GM12873 (cell line): ENCODE results near the gene AFF2.

Experiments
- TF ChIP-seq, protein P1 (sequence below): IDR thresholded peaks from 2 replicates; pipeline ENCODE4 v1.5.1; 2012; ENCODE audit warnings: low read depth, mild to moderate bottlenecking, moderate library complexity, low read length, control low read depth; ENCODE audit not compliant: insufficient read depth; ENCODE audit errors: missing control alignments

Gene AFF2

DNA sequence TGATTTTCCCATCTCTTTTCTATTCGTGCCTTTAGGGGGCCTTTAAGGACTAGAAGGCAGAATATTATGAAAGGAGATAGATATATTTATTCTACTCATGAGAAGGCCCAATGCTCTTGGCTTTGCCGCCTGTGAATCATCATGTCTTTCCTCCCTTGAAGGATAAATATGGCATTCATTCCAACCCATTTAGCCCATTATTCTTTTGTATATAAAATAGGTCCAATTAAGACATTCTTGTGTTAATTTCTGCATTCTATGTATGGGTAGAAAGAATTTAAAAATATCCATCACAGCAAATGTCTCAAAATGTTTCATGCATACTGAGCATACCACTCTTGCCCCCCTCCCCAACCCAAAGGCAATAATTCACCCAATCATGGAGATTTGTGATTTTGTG lies 115.1 kb downstream of the AFF2 start:
- TF ChIP-seq, protein P1, sequence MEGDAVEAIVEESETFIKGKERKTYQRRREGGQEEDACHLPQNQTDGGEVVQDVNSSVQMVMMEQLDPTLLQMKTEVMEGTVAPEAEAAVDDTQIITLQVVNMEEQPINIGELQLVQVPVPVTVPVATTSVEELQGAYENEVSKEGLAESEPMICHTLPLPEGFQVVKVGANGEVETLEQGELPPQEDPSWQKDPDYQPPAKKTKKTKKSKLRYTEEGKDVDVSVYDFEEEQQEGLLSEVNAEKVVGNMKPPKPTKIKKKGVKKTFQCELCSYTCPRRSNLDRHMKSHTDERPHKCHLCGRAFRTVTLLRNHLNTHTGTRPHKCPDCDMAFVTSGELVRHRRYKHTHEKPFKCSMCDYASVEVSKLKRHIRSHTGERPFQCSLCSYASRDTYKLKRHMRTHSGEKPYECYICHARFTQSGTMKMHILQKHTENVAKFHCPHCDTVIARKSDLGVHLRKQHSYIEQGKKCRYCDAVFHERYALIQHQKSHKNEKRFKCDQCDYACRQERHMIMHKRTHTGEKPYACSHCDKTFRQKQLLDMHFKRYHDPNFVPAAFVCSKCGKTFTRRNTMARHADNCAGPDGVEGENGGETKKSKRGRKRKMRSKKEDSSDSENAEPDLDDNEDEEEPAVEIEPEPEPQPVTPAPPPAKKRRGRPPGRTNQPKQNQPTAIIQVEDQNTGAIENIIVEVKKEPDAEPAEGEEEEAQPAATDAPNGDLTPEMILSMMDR: no peak

DNA sequence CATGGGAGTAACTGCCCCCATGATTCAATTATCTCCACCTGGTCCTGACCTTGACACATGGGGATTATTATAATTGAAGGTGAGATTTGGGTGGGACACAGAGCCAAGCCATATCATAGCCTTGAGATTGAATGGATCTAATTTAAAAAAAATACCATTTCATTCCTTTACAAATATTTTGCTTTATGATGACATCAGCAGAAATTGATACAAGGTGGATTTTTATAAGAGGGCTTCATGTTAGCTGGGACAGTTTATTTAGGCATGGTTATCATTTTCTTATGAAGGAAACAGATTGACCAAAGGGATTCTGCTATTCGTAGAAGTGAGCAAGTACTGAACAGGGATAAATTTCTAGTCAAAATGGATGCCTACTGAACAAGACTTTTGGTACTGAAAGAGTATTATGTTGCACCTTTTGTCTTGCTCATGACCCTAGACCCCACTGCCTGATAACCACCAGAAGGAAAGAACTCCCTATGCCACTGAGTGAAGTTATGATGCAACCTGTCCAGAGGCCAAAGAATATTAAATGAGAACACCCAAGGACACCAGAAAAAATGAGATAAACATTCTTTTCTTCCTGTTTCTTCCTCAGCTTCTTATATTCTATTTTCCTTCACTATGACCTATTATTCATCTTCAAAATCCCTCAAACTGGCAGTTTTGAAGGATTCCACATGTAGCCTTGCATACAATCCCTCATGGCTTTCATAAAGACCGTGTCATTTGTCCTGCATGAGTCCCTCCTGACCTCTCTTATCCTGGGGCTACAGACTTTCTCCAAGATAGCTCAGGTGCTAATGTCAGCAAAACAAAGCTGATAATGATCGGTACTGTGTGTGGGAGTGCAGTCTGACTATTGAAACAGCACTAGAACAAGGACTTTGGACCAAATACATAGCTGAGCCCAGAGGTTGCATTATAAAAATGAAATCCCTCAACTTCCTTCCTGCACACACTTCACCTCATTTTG lies 118.3 kb downstream of the AFF2 start:
- TF ChIP-seq, protein P1: no peak

DNA sequence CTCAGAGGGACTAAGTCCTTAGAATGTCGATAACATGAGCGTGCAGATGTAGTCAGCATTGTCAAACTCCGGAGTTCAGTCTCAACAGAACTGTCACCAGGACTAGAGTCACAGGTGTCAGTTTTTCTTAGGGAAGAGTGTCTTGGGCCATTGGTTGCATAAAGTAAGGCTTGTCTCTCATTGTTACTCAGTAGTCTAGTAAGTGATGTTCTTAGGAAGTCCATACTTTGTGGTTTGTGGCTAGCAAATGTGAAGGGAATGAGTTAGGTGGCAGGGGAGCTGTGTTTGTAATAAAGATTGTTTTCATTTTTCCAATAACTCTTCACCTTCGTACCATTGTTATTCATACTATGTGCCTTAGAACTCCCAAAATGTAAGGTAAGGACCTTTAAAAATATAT lies 119.6 kb downstream of the AFF2 start:
- TF ChIP-seq, protein P1: no peak

DNA sequence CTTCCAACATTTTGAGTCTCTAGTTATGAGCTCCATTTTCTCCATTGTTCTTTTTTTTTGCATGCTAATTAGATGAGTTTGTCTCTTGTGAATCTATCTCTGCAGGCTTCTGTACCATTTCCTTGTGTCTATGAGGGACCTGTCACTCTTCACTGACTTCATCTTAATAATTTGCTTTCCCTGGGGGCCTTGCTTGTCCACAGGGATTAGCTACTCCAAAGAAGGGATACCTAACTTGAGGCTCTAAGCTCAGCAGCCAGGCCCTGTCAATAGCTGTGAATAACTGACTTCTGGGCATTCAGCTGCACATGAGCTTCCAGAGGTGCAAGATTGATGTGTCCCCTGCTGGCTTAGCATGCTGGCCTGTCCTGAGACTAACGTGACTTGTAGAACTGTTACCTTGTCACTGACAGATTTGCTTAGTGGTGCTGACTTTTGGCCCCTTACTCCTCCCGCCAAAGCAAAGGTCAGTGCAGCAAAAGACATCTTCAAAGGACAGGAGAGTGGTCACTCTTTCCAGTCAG lies 124.6 kb downstream of the AFF2 start:
- TF ChIP-seq, protein P1: no peak

DNA sequence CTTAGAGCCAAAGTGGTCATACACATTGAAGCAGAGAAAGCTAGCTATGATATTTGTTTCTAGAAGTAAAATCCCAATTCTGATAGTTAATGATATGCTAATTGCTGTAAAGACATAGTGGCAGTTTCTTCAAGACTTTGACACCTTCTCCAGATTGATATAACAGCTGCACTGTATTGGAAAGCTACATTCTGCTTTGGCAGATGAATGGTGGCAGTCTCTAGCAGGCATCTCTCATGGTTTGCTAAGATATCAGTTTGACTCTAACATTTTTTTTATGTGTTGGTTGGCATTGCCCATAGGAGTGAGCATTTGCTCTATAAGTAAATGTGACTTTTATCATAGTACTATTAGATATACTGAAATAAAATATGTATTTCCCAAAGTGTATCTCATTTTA lies 128.2 kb downstream of the AFF2 start:
- TF ChIP-seq, protein P1: no peak

DNA sequence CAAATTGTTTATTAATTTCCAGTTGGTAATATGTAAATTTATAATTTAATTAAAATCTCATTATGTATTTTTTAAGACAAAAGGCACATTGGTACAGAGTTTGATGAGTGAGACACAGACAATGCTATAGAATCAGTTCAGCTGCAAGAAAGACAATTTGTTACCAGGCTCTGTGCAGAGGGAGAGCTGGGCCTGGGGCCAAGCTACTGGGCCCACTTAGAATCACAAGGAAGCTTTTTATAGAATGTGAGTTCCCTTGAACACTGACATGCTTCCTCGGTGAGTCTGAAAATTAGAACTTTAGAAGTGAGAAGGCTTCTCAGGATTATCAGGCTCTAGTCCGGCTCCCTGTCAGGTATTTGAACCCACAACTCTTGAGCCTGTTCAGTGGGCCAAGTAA lies 129.0 kb downstream of the AFF2 start:
- TF ChIP-seq, protein P1: no peak

DNA sequence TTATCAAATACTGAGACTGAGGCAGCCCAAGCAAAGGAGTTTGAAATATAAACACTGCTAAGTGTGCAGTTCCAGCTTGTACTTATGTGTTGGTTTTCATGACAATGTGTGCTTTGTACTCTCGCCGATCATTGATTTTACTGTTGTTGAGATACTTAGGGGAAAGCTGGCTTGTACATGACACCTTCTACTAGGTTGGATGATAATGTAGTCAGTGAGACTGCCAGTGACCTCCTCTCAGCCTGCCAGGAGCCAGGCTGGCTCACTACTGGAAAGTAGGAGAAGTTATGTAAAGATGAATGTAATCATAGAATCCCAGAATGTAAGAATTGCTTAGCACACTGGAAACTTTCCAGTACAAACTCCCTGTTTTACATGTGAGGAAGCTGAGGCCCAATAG lies 132.0 kb downstream of the AFF2 start:
- TF ChIP-seq, protein P1: no peak
